ENCODE results near the gene PRMT2. TPM values are rescaled to one million over a fixed set of nuclear protein-coding genes. Genes with fewer than 3 reads are reported as not detected.
A peak's percentile ranks its signal among the peaks of the same experiment; 100 is the strongest.

Gene PRMT2
- polyA plus RNA-seq, 1 experiment: 153 TPM

DNA sequence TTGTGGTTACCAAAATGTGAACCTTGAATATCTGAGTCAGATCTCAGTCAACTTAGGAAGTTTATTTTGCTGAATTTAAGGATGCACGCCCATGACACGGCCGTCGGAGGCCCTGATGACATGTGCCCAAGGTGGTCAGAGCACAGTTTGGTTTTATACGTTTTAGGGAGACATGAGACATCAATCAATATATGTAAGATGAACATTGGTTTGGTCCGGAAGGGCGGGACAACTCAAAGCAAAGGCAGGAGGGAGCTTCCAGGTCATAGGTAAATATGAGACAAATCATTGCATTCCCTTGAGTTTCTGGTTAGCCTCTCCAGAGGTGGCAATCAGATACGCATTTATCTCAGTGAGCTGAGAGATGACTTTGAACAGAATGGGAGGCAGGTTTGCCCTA lies 1.0 kb upstream of the PRMT2 start:
- Histone ChIP-seq H3K27ac (ENCODE audit: low read depth, low read length) (peak overlapping the region; percentile 94), H3K27me3 (ENCODE audit: control insufficient read depth, insufficient read depth, low read length) (no peaks in the 10 kb centered on the region), H3K9me3 (ENCODE audit: control insufficient read depth, insufficient read depth, low read length) (peaks cover 2% of the 10 kb centered on the region; the same call in 1 of the 2 replicates), H3K4me3 (ENCODE audit: low read depth, low read length) (peak overlapping the region; percentile 60)
- POLR2A ChIA-PET: no interaction called here
- DNase-seq (ENCODE audit: low read depth, low spot score): no peak
- CTCF ChIA-PET: interaction anchor here (0.6 to 1.5 kb wide), 5 partner anchors 14 to 481 kb away, joined by 3 to 4 read pairs (median 3); no protein-coding TSS in a partner anchor
- TF ChIP-seq, protein P1, sequence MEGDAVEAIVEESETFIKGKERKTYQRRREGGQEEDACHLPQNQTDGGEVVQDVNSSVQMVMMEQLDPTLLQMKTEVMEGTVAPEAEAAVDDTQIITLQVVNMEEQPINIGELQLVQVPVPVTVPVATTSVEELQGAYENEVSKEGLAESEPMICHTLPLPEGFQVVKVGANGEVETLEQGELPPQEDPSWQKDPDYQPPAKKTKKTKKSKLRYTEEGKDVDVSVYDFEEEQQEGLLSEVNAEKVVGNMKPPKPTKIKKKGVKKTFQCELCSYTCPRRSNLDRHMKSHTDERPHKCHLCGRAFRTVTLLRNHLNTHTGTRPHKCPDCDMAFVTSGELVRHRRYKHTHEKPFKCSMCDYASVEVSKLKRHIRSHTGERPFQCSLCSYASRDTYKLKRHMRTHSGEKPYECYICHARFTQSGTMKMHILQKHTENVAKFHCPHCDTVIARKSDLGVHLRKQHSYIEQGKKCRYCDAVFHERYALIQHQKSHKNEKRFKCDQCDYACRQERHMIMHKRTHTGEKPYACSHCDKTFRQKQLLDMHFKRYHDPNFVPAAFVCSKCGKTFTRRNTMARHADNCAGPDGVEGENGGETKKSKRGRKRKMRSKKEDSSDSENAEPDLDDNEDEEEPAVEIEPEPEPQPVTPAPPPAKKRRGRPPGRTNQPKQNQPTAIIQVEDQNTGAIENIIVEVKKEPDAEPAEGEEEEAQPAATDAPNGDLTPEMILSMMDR (IDR thresholded peaks at IDR 0.05; ENCODE audit: low read depth, low read length): no peak

DNA sequence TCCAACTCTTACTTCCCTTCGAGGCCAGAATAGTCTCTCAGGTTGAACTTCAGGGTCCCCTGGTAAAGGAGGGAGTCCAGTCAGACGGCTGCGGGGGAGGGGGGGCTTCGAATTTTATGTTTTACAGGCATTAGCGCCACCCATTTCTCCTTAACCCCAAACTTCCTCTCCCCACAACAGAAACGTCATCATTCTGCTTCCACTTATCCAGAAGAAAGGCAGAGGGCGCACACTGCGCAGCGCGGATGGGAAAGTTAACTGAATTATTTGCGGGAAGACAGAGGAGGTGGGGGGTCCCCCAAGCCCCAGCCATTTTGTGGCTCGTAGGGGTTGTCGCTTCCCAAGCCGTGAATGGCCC lies 529 bp upstream of the PRMT2 start:
- H3K27ac ChIP-seq (ENCODE audit: low read depth, low read length): peak overlapping the region; percentile 94
- H3K9me3 ChIP-seq (ENCODE audit: control insufficient read depth, insufficient read depth, low read length): peaks cover 2% of the 10 kb centered on the region; the same call in 1 of the 2 replicates
- ChIA-PET POLR2A (interaction anchor here (0.6 to 1.6 kb wide), 10 partner anchors 15 to 1023 kb away, joined by 3 to 7 read pairs (median 4); no protein-coding TSS in a partner anchor), CTCF (interaction anchor here (0.6 to 1.5 kb wide), 16 partner anchors 9 to 1313 kb away, joined by 3 to 11 read pairs (median 4); no protein-coding TSS in a partner anchor)
- H3K4me3 ChIP-seq (ENCODE audit: low read depth, low read length): peak overlapping the region; percentile 60
- no peaks in the 10 kb centered on the region for H3K27me3 ChIP-seq (ENCODE audit: control insufficient read depth, insufficient read depth, low read length)
- TF ChIP-seq, protein P1 (IDR thresholded peaks at IDR 0.05; ENCODE audit: low read depth, low read length): peak; percentile 22; the same call in 1 of the 2 replicates
- peak; percentile 70 for DNase-seq (ENCODE audit: low read depth, low spot score)

DNA sequence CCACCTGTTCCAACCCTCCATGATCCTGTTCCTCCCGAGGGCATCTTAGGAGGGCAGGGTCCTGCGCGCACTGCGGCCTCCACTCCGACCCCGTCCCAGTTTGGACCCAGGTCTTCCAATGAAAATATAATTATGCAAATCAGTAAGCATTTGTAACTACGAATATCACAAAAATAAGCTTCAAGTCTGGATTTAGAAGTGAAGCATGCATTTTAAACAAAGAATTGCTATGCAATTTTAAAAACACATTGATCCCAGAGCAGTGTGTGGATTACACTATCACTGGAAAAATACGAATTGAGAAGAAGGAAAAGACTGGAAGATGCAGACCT lies 673 bp downstream of the PRMT2 start:
- no peak for DNase-seq (ENCODE audit: low read depth, low spot score)
- no peak overlapping the region for H3K27ac ChIP-seq (ENCODE audit: low read depth, low read length)
- TF ChIP-seq, protein P1 (IDR thresholded peaks at IDR 0.05; ENCODE audit: low read depth, low read length): no peak
- ChIA-PET POLR2A (interaction anchor here (0.6 to 1.6 kb wide), 7 partner anchors 16 to 311 kb away, joined by 3 to 7 read pairs (median 4); no protein-coding TSS in a partner anchor), CTCF (interaction anchor here (1.3 kb wide), 1 partner anchor 15 kb away, joined by 9 read pairs; no protein-coding TSS in a partner anchor)
- no peaks in the 10 kb centered on the region for H3K27me3 ChIP-seq (ENCODE audit: control insufficient read depth, insufficient read depth, low read length)
- H3K4me3 ChIP-seq (ENCODE audit: low read depth, low read length): peak overlapping the region; percentile 100
- peaks cover 2% of the 10 kb centered on the region; the same call in 1 of the 2 replicates for H3K9me3 ChIP-seq (ENCODE audit: control insufficient read depth, insufficient read depth, low read length)

DNA sequence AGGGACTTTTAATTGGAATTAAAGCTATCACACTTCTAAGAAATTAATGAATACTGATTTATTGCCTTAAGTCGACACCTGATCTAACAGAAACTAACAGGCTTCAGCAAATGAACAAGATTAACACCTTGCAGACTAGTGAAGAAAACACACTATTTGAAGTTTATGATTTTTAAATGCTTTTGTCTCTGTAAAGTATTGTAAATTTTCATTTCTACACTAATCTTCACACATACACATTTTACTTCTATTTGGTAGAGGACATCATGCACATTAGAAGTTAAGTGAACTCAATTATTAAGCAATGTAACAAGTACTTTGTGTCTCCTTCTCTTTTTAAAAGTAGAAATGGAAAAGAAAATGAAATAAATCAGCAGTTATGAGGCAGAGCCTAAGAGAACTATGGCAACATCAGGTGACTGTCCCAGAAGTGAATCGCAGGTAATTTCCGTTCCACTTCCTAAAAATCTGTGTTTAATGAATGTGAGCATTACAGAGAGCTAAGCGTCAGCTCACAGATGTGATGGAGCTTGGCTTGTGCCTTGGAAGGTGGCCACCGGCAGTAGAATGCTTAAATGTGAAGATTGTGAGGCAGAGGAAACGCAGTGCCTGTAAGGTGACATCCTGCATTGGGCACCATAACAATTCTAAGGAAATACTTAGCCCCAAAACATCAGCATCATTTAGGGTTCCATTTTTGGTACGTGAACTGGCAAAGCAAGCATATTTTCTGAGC lies 1.2 kb downstream of the PRMT2 start:
- CTCF ChIA-PET: interaction anchor here (0.5 to 1.6 kb wide), 3 partner anchors 16 to 35 kb away, joined by 3 to 9 read pairs (median 7); no protein-coding TSS in a partner anchor

More for the DNA sequence above, 1.2 kb downstream of the PRMT2 start:
- Histone ChIP-seq H3K27me3 (ENCODE audit: control insufficient read depth, insufficient read depth, low read length) (no peaks in the 10 kb centered on the region), H3K27ac (ENCODE audit: low read depth, low read length) (no peak overlapping the region), H3K4me3 (ENCODE audit: low read depth, low read length) (peak overlapping the region; percentile 100), H3K9me3 (ENCODE audit: control insufficient read depth, insufficient read depth, low read length) (peaks cover 2% of the 10 kb centered on the region; the same call in 1 of the 2 replicates)
- TF ChIP-seq, protein P1 (IDR thresholded peaks at IDR 0.05; ENCODE audit: low read depth, low read length): no peak
- DNase-seq (ENCODE audit: low read depth, low spot score): no peak
- POLR2A ChIA-PET: interaction anchor here (0.6 to 1.6 kb wide), 3 partner anchors 17 to 96 kb away, joined by 4 to 7 read pairs (median 5); no protein-coding TSS in a partner anchor

All from AG04450 (cell line).